M059J (cell line): ENCODE results near the gene CEP83. TPM values are rescaled to one million over a fixed set of nuclear protein-coding genes. Genes with fewer than 3 reads are reported as not detected.
A peak's percentile ranks its signal among the peaks of the same experiment; 100 is the strongest.

ENCODE experiments used
- DNase-seq: peaks from one replicate; pipeline ENCODE4 v3.0.0-alpha.2; 2012; ENCODE audit warnings: low read depth
- total RNA-seq: library from RNA; depleted of rRNA; stranded (reverse); fragments of >200 nt; shearing (Covaris generic); gene quantifications from 2 replicates; pipeline ENCODE4 v1.2.3, GENCODE V29; 2014

The CEP83 gene
- total RNA-seq, 1 experiment from 2014 or later = 6.6 TPM

- DNase-seq = no peak
Observed at GRCh38 chr12:94269316-94269999, 190.2 kb downstream of the CEP83 start.

DNA sequence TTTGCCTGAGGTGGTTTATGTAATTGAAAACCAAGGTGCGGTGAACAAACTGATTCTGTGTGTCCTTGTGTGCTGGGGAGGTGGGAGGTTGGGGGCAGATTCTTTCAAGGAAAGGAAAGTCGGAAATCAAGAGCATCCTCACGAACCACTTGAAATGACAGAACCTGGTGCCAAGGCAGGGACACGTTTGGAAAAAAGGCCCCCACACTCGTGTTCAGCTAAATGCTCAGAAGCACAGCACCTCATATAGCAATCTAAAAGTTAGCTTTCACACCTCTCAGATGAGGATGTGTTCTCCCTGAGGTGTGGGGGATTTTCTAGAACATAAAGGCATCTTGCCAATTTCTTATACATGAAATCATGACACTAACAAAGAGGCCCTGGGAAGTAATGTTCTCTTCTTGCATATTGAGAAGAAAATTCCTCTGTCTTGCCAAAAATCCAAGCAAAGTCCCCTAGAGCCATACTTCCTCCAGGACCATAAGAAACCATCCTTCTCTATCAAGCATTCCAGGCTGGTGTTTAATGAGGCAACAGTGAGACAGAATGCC lies 191.7 kb downstream of the CEP83 start:
- DNase-seq = no peak

- DNase-seq = no peak
Observed at GRCh38 chr12:94267537-94267872, 192.2 kb downstream of the CEP83 start.

GRCh38 chr12:94266796-94267536 lies 192.7 kb downstream of the CEP83 start:
- peak; percentile 50 for DNase-seq

DNA sequence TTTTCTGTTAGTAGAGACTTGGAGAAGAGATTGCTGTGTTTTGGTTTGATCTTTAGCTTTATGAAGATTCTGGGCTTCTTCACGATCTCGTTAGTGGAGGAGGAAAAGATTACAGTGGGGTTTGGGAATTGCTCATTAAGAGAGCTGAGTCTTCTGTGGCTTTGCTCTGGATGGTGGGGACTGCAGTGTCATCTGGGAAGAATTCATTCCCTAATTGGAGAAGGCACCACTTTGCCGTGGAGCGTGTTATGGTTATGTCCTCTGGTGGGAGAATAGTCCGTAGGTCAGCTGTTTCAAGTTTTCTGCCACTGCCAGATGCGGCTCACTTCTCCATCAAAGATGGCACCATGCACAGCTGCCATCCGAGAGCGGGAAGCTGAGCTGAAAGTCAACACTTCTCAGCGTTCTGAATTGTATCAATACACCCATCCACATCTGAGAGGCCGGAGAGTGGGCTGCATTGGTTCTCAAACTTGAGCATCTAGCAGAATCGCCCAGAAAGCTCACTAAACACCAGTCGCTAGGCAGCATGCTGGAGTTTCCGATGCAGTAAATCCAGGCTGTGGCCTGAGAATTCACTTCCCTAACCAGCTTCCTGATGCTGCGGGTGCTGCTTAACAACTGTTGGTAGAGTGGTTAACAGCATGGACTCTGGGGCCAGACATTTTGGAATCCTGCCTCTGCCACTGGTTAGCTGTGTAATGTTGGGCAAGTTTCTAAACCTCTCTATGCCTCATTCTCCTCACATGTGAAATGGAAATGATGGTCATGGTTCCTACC lies 193.5 kb downstream of the CEP83 start:
- DNase-seq = no peak

DNA sequence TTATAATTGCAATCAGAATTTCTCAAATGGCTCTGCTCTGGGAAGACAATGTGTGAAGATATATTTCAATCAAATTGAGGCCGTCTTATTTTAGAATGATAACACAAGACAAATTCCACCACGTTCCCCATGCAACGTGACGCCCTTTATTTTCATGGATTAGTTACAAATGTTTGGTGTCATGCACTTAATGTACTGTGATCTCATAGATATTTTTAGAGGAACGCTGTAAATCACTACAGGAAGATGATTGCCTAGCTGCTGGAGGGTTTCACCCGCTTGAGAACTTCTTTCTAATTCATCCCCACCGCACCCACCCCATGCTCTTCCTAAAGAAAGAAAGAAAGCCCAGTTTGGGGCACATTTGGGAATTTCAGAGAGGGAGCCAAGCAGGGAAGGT lies 194.1 kb downstream of the CEP83 start:
- no peak for DNase-seq

GRCh38 chr12:94264736-94265485 lies 194.8 kb downstream of the CEP83 start:
- no peak for DNase-seq

GRCh38 chr12:94263905-94264561 lies 195.6 kb downstream of the CEP83 start:
- no peak for DNase-seq

GRCh38 chr12:94263011-94263811 lies 196.5 kb downstream of the CEP83 start:
- no peak for DNase-seq

DNA sequence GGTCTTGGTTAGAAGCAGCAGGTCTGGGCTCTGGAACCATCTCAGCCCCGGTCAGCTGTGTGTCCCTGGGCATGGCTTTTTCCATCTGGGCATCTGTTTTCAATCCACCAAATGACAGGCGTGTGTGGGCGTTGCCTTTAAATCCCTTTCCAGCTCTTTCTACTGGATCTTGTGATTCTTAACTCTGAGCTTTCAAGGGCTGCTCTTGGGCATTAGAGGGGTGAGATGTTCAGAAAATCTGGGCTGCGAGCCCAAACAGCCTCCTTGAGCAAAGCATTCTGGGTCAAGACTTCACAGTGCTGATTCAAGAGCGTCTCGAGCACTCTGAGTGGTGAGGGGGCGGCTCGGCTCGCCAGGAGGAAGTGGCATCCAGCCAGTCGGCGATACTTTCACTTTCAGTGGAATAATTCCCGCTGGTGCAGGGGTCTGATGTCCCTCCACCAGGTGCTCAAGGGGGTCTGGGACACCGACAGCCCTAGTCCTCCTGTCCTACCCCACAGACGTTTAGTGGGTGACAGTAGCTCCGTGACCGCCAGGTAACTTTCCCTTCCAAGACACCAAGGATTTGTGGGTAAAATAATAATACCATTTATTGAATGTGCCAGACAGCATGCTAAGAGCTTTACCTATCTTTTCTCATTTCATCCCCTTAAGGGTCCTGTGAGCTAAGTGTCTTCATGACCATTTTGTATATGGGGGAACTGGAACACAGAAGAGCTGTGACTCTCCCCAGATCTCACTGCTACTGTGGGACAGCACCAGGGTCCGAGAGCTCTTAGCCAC lies 197.2 kb downstream of the CEP83 start:
- peak; percentile 82 for DNase-seq

DNA sequence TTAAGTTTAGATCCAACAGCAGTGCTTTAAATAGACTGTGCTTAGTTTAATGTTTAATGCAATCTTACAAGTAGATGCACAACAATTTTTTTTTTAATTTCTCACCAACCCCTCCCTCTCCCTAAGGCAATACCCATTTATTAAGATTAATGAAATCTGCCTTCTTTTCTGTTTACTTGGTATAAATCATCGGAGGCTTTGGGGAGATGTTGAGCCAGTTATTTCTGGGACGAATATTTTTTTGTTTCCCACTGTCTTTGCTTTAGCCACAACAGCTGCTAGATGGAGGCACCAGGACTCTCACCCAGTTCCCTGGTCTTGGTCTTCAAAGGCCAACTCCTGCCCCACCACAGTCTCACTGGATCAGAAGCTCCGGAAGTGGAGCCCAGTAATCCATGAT lies 197.9 kb downstream of the CEP83 start:
- DNase-seq = no peak

DNA sequence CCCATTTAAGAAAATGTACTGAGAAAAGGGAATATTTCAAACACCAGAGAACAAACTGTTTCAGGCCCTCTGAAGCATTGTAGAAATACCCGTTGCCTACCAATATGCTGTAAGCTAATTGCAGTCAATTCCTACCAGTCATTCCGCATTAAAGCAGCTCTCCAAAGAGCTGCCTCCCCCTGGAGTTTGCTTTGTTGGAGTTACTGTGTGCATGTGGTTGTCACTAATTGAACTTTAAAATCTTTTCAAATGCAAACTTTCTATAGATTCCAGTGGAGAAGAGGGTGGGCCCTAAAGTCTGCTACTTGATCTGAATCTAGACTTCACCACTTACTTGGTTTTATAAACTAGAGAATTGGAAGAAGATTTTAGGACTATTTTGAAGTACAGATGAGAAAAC lies 198.5 kb downstream of the CEP83 start:
- DNase-seq = no peak

GRCh38 chr12:94260717-94261116 lies 198.9 kb downstream of the CEP83 start:
- no peak for DNase-seq

GRCh38 chr12:94260017-94260416 lies 199.7 kb downstream of the CEP83 start:
- no peak for DNase-seq

GRCh38 chr12:94258593-94258992 lies 201.1 kb downstream of the CEP83 start:
- DNase-seq = no peak
